Calu3 (cell line): ENCODE results near the gene CARMIL1. TPM values are rescaled to one million over a fixed set of nuclear protein-coding genes. Genes with fewer than 3 reads are reported as not detected.

Experiments used
- BruUV-seq: library from RNA; stranded (reverse); fragments of 400-500 nt; replicated peaks from 2 replicates; lab custom pipeline; 2021; lab: Mats Ljungman, UMichigan
- CTCF ChIA-PET: fragments of 300-600 bp; sonication (Branson Sonifier 250); formaldehyde crosslinking; loops from one replicate; lab custom pipeline; 2022; ENCODE audit warnings: antibody characterized with exemption; lab: Charles Lee
- DNase-seq: peaks from one replicate; pipeline ENCODE4 v3.0.0; 2022
- H3K27ac Mint-ChIP-seq: one replicate; pipeline ENCODE4 v1.8.0; 2022; ENCODE audit warnings: mixed read lengths; ENCODE audit not compliant: unreplicated experiment
- H3K27me3 Mint-ChIP-seq: one replicate; pipeline ENCODE4 v1.8.0; 2022; ENCODE audit warnings: mixed read lengths; ENCODE audit not compliant: unreplicated experiment
- H3K36me3 Mint-ChIP-seq: one replicate; pipeline ENCODE4 v1.8.0; 2022; ENCODE audit warnings: mild to moderate bottlenecking, moderate library complexity, mixed read lengths; ENCODE audit not compliant: insufficient read depth, unreplicated experiment
- H3K4me1 Mint-ChIP-seq: one replicate; pipeline ENCODE4 v1.8.0; 2022; ENCODE audit warnings: mild to moderate bottlenecking, low read depth, mixed read lengths; ENCODE audit not compliant: unreplicated experiment
- H3K4me3 Mint-ChIP-seq: one replicate; pipeline ENCODE4 v1.8.0; 2022; ENCODE audit warnings: mild to moderate bottlenecking, low read depth, moderate library complexity, mixed read lengths; ENCODE audit not compliant: unreplicated experiment
- H3K9me3 Mint-ChIP-seq: one replicate; pipeline ENCODE4 v1.8.0; 2022; ENCODE audit warnings: low read depth, mixed read lengths; ENCODE audit not compliant: unreplicated experiment
- intact Hi-C: fragments of 100-400 bp; cut with micrococcal nuclease; formaldehyde crosslinking; loops from one replicate; pipeline ENCODE4 v1.10.0; 2022; ENCODE audit not compliant: unreplicated experiment
- total RNA-seq: library from RNA; stranded (reverse); gene quantifications from 2 replicates; pipeline ENCODE4 v1.2.3, GENCODE V29; 2022
- TF ChIP-seq, protein P1 (sequence below): fragments of 200-600 bp; IDR thresholded peaks from one replicate; pipeline ENCODE4 v1.8.0; 2022; ENCODE audit warnings: antibody characterized with exemption; ENCODE audit not compliant: unreplicated experiment

CARMIL1 gene
- total RNA-seq, 1 experiment from 2014 or later: 92.4 TPM

DNA sequence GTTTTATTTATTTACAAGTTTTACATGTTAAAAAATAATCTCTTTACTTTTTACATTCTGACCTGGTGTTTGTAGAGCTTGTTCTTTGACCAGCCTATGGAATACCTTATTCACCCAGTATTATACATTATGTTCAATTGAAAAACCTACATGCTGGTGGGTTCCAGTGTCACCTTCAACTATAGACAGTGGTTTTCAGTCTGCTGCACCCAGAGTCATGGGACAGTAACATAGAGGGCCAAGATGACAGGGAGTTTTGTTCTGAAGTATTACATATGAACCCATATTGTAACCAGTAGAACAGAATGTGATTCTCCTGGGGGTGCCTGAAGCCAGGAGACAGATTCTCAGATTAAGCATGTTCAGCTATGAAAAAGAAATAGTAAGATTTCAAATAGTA is 233.4 kb downstream of the CARMIL1 start:
- no peak for DNase-seq
- peaks cover 22% of the 10 kb centered on the region for H3K36me3 Mint-ChIP-seq
- no peak overlapping the region for H3K27ac Mint-ChIP-seq
- H3K27me3 Mint-ChIP-seq: no peaks in the 10 kb centered on the region
- intact Hi-C loops: no loop called here
- H3K9me3 Mint-ChIP-seq: no peaks in the 10 kb centered on the region
- no peaks in the 10 kb centered on the region for H3K4me1 Mint-ChIP-seq
- CTCF ChIA-PET: no interaction called here
- BruUV-seq: no TSS peak
- H3K4me3 Mint-ChIP-seq: no peak overlapping the region
- TF ChIP-seq, protein P1, sequence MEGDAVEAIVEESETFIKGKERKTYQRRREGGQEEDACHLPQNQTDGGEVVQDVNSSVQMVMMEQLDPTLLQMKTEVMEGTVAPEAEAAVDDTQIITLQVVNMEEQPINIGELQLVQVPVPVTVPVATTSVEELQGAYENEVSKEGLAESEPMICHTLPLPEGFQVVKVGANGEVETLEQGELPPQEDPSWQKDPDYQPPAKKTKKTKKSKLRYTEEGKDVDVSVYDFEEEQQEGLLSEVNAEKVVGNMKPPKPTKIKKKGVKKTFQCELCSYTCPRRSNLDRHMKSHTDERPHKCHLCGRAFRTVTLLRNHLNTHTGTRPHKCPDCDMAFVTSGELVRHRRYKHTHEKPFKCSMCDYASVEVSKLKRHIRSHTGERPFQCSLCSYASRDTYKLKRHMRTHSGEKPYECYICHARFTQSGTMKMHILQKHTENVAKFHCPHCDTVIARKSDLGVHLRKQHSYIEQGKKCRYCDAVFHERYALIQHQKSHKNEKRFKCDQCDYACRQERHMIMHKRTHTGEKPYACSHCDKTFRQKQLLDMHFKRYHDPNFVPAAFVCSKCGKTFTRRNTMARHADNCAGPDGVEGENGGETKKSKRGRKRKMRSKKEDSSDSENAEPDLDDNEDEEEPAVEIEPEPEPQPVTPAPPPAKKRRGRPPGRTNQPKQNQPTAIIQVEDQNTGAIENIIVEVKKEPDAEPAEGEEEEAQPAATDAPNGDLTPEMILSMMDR: no peak

DNA sequence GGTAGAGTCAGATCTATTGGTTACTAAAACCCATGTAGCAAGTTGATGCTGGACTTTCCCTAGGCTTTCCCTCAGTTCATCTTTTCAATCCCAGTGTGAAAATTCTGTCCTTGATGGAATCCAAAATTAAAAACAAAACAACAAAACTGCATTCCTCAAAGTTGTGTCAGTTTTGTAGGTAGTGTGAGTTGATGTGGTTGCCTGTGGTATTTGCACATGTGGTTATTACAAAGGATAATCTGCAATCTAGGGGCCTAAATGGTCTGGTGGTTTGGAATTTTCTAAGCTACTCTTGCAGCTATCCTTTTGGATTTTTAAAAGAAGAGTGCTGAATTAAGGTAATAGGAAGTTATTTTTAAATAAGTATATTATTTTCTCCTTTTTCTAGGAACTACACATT is 240.7 kb downstream of the CARMIL1 start:
- Mint-ChIP-seq H3K4me1 (no peaks in the 10 kb centered on the region), H3K27ac (no peak overlapping the region), H3K9me3 (no peaks in the 10 kb centered on the region), H3K27me3 (no peaks in the 10 kb centered on the region), H3K4me3 (no peak overlapping the region), H3K36me3 (peaks cover 29% of the 10 kb centered on the region)
- TF ChIP-seq, protein P1: no peak
- no peak for DNase-seq
- CTCF ChIA-PET: no interaction called here
- BruUV-seq: no TSS peak
- intact Hi-C loops: no loop called here

DNA sequence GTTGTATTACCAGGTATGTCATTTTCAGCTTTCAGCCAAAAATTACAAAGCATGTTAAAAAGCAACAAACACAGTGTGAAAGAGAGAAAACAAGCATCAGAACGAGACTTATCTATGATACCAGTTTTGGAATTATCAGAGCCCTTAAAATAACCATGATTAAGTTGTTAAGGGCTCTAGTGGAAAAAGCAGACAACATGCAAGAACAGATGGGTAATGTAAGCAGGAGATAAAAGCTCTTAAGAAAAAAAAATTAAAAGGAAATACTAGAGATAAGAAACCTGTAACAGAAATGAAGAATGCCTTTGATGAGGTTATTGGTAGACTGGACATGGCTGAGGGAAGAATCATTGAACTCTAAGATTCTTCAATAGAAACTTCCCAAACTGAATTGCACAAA is 245.4 kb downstream of the CARMIL1 start:
- Mint-ChIP-seq H3K27ac (no peak overlapping the region), H3K36me3 (peaks cover 33% of the 10 kb centered on the region), H3K9me3 (no peaks in the 10 kb centered on the region), H3K27me3 (no peaks in the 10 kb centered on the region), H3K4me3 (no peak overlapping the region), H3K4me1 (no peaks in the 10 kb centered on the region)
- no peak for DNase-seq
- TF ChIP-seq, protein P1: no peak
- intact Hi-C loops: no loop called here
- no TSS peak for BruUV-seq
- CTCF ChIA-PET: no interaction called here

DNA sequence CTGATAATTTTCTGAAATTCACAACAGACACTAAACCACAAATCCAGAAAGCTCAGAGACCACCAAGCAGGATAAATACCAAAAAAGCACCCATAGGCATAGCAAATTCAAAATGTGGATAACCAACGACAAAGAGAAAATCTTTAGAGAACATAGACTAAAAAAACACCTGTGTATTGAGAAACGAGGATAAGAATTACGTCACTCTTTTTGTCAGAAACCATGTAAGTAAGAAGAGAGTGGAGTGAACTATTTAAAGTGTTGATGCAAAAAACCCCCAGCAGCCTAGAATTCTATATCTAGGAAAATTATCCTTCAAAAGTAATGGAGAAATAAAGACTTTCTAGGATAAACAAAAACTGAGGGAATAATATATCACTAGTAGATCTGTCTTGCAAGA is 245.9 kb downstream of the CARMIL1 start:
- CTCF ChIA-PET: no interaction called here
- intact Hi-C loops: no loop called here
- H3K4me3 Mint-ChIP-seq: no peak overlapping the region
- no TSS peak for BruUV-seq
- no peaks in the 10 kb centered on the region for H3K4me1 Mint-ChIP-seq
- H3K9me3 Mint-ChIP-seq: no peaks in the 10 kb centered on the region
- H3K27ac Mint-ChIP-seq: no peak overlapping the region
- no peak for DNase-seq
- H3K27me3 Mint-ChIP-seq: no peaks in the 10 kb centered on the region
- H3K36me3 Mint-ChIP-seq: peaks cover 38% of the 10 kb centered on the region
- TF ChIP-seq, protein P1: no peak
